A172 (cell line): ENCODE measurements around the gene FCN1. TPM values are rescaled to one million over a fixed set of nuclear protein-coding genes. Genes with fewer than 3 reads are reported as not detected.

Source experiments
- DNase-seq: peaks from one replicate; pipeline ENCODE4 v3.0.0-alpha.2; 2015; ENCODE audit warnings: low spot score
- total RNA-seq: library from RNA; depleted of rRNA; stranded (reverse); fragments of >200 nt; shearing (Covaris generic); gene quantifications from 2 replicates; pipeline ENCODE4 v1.2.3, GENCODE V29; 2014

The FCN1 gene
- total RNA-seq, 1 experiment from 2014 or later = not detected

DNA sequence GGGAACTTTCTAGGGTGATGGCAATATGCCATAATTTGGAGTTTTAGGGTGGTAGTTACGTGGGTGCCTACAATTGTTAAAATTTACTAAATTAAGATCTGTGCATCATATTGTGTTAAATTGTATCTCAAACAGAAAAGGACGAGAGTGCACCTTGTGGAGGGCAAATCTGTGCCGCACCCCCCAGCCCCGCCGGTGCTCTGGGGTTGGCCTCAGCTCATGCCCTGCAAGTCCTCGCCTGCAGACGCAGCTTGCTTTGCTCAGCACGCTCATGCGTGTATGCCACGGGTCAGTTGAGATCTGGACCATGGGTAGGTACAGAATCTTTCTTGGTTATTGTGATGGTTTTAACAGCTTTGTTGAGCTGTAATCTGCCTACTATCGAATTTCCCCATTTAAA lies 33.7 kb upstream of the FCN1 start:
- DNase-seq = no peak

DNA sequence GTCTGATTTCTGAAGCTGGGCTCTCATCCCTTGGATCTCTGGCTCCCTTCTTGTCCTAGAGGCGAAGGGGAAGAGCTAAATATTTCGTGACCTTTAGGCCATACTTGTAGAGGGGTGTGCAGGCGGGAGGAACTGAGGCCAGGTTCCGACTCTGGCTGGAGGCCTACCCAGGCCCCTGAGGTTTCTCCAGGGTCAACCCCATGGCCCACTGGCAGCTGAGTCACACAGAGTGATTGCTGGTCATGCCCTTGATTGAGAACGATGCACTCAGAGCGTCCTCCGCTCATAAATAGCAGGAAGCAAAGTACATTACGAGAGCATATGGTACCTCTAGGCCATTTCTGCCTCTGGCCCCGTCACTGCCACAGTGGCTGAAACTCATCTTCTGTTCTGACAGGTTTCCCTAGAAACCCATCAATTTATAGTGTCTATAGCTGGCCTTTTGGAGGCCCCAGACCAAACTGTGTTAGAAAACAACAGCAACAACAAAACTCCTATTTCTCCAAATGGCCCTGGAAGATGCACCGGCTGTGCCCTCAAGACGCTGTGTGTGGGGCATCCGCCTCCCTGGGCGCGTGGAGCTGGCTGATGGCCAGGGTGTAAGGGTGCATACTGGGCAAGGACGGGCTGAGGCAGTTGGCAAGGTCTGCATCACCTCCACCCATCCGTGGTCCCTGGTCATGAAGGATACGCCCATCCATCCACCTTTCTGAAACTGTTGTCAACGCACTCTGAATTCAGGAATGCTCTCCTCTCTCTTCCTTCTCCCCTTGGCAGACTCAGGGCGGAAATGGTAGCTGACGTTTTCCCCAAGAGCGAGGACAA lies 32.9 kb upstream of the FCN1 start:
- DNase-seq = no peak

DNA sequence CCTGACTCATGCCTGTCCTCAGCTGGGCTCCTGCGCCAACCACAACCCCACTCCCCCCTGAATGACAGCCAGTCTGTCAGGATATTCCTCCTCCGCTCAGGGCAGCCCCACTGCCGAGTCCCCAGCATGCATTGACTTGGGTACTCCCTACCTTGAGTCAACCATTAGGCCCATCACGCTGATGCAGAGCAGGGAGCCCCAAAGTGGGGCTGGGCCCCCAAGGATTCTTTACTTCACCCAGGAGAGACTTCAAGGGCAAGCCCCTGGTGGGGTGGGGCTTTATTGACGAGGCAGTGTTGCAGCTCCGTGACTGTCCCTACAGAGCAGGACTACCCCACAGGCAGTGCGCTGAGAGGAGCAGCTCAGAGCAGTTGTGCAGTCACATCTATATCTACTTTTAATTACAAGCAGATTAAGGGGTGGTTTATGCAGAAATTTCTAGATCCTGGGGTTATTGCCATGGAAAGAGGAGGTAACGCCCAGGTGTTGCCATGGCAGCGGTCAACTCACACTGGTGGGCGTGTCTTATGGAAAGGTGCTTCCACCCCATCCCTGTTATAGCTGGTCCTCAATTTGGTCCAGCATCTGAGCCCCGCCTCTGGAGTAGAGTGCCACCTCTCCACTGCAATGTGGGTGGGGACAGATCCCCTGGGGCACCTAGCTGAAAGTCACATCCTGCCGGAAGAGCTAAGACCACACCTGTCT lies 32.1 kb upstream of the FCN1 start:
- DNase-seq = no peak

DNA sequence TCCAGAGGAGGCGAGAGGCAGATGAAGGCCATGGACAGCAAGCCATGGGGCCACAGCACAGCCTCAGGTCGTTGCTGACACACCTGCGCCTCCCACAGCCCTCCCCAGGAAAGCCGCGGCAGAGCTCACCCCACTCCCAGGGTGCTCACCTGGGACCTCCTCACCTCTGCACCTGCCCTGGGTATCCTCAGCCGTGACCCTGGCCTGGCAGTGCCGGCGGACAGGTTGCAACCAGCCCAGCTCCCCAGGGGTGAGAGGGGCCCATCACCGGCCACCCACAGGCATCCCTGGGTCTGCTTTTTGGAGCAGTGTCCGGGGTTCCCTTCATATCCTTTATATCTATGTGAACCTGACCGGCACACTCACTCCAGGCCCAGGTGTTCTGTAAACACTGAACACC lies 30.4 kb upstream of the FCN1 start:
- no peak for DNase-seq

DNA sequence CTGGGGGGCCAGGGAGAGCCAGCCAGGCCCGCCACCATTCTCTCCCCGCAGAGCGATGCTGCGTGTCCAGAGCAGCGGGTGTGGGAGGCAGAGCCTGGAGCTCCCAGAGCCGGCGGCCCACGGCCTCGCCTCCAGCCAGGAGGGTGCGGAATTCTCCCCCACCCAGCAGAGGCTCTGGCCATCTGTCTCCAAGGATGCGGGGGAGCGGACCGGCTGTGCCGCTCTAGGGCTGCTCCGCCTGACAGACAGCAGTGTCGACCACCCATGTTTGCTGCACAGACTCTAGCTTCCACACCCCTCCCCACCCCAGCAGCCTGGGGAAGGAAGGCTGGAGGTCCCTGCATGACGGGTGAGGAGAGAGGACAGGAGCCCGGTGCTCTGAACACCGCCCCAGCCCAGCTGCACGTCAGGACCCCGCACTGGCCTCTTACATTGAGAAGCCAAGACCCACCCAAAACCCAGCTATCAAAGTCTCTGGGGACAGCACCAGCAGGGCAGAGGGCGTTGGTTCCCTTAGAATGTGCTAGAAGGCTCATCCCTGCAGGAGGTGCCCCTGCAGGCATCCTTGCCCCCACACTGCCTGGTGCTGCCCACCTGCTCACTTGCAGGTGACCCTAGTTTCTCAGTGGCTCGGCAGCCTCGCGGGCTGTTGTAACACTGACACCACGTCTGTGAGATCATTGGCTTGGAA lies 29.7 kb upstream of the FCN1 start:
- no peak for DNase-seq

DNA sequence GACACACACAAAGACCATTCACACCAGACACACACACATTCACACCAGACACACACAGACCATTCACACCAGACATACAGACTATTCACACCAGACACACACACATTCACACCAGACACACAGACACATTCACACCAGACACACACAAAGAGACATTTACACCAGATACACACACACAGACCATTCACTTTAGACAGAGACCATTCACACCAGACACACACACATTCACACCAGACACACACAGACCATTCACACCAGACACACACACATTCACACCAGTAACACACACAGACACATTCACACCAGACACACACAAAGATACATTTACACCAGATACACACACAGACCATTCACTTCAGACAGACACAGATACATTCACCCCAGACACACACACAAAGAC lies 29.0 kb upstream of the FCN1 start:
- DNase-seq = no peak

DNA sequence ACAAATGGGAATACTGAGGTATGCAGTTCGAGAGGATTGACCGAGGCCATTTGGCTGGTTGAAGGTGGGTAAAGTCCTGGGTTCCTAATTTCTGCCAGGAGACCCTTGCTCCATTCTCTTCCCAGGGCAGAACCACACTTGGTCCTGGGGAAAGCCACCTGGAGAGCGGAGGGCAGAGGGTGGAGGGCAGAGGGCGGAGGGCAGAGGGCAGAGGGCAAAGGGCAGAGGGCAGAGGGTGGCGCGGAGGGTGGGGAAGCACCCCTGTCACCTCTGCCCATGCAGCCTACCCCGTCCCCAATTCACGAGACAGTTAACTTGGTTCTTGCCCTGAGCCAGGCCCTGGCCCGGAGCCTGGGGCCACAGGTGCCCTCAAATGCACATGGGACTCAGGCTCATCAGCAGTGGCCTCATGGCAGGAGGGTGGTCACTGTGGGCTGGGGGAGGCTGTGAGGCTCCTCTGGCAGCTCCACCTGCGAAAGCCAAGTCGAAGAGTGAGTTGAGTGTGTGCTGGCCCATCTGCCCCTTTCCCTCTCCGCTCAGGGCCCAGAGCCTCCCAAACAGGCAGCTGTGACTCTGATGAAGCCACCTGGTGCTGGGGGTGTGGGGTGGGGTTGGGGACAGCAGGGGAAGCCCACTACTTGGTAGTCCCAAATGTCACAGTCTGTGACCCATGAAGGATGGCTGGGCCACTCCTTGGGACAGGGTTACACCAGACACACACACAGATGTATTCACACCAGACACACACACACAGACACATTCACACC lies 28.0 kb upstream of the FCN1 start:
- DNase-seq = no peak

DNA sequence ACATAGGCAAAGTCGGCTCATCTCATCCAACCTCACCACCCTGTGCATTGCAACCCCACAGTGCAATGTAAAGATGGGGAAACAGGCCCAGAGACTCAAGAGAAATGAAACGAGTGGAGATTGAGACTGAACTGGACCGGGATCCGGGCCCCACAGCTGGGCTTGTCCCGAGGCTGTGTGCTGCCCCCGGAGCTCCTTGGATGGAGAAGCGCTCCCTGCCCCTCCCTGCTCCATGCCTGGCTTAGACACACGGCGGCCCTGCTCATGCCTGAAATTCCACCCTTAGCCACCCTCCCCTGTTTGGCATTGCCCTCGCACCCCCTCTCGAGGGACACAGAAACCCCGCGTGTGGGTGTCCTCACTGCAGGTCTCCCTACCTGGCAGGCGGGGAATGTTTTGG lies 27.2 kb upstream of the FCN1 start:
- no peak for DNase-seq

DNA sequence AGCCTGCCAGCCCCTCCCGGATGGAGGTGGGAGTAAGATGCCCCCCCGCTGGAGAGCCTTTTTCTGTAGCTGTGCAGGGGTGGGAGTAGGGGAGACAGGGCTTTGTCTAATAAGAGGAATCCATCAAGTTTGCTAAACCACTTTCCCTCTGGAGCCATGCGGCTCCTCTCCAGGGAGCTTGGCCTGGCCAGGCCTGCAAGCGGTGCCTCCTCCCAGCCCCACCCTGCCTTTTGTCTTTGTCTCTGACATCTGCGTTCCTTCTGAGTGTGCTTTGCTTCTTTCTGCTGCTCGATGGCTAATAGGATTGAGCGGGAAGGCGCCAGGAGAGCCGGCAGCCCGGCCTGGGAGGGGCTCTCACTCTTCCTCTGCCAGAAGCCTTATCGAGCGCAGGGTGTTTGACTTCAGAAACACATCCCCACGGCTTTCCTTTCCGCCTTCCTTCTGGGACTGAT lies 26.7 kb upstream of the FCN1 start:
- no peak for DNase-seq

DNA sequence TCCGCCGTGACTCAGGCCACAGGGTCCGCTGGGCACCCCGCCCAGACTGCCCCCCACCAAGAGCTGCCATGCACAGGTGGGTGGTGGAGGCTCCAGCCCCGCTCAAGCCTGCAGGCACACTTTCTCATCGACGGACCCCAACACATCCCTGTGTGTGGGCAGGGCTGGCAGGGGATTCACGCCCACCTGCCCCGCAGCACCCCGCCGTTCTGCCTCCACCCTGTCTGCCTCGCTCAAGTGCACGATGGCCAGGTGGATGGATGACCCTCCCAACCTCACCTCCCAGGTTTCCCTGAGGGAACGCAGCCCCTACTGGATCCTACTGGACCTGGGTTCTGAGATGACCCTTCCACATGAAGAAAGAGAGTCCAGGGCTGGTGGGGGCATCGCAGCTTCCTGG lies 26.1 kb upstream of the FCN1 start:
- DNase-seq = no peak

DNA sequence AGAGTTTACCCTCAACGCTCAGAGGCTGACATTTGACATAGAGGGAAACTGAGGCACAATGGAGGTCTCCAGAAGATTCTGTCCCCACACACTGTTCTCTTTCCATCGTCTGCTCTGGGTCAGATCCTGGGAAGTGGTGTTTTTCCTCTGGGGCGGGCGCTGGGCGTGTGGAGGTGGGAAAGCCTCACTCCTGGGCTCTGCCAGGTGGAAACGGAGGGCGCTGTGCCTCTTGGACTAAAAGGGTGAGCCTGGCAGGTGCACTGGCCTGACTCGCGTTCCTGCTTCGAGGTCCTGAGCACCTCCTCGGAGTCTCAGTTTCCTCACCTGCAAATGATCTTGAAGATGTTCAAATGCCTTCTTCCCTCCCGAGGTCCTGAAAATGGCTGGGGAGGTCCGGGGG lies 25.7 kb upstream of the FCN1 start:
- DNase-seq = no peak

DNA sequence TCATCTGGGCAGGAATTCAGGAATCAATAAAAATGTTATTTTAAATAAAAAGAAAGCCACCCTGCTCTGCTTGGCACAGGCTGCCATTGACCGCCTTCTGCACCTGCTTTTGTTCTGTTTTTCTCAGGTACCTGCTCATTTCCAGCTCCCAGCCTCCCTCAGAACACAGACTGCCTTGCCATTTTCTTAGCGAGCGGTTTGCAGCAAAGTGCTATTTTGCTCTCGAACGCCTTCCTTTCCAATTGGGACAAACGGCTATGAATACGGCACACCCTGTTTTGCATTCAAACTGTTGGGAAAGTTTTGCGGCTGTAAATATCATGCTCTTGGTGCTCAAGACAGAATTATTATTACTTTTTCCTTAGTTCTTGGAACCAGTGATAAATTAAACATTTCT lies 25.1 kb upstream of the FCN1 start:
- DNase-seq = no peak

DNA sequence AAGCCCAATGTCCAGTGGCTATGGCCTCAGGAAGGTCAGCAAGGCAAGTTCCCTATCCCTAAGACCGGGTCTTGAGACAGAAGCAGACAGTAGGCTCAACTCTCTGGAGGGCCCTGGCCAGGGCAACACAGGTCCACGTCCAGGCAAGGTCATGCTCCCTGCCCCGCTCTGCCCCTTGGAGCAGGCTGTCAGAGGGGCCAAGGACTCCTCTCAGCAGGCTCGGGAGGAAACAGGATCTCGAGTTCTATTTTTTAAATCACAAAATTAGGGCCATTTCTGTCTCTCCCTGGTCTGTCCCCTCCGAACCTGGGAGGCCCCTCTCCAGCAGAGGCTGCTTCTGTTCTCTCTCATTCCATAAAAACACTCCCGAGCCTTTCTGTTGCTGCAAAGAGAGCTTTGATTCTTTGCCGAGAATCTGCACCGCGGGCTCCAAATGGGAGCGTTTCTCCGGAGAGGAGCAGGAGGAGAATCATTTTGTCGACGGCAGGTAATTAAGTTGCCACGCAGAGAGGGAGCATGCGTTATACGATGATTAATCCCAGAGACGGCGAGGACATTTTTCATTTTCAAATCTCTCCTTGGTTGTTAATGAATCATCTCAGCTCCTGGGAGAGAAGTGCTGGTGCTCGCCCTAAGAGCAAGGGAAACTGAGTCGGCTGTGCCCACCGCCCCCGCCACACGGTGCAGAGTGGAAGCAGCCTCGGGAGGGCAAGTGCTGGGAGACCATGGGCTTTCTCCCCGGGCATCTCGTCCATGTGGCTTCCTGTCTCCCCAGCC lies 24.5 kb upstream of the FCN1 start:
- peak; percentile 26 for DNase-seq

DNA sequence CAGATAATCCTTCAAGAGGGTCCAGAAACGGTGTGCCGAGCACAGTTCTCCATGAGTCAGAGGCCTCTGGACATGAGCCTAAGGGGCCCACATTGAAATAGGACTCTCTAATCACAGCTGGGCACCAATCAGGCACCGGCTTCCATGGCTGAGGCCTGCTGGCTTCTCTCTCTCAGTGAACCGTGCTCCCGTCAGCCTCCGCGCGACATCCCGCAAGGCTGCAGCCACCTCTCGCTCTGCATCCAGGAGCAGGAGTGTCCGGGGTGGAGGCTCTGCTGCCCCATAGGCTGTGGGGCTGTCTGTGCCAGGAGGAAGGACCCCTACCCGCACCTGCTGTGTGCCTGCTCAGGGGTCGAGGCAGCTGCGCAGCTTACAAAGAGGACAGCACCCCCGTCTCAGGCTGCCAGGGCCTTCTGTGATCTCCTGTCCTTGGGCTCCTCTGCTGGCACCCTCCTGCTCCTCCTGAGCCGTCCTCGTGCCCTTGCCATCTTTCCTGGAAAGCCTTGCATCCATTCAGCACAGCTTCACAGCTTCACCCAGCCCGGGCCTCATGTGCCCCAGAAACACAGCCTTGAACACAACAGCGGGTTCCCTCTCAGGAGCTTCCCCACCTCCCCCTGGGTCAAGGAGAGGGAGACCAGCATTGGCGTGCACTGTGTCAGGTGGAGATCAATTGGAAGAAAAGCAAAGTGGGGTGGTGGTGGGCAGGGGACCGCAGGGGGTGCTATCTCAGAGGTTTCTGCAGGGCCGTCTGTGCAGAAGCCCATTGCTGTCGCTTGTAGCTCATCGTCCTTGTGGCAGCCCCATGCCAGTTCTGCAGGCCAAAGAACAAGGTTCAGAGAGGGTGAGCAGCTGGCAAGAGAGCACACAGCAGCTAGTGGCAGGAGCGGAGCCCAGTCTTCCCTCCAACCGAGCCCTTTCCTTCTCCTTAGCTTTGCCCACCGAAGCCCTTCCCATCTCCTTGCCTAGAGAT lies 22.8 kb upstream of the FCN1 start:
- DNase-seq = no peak

DNA sequence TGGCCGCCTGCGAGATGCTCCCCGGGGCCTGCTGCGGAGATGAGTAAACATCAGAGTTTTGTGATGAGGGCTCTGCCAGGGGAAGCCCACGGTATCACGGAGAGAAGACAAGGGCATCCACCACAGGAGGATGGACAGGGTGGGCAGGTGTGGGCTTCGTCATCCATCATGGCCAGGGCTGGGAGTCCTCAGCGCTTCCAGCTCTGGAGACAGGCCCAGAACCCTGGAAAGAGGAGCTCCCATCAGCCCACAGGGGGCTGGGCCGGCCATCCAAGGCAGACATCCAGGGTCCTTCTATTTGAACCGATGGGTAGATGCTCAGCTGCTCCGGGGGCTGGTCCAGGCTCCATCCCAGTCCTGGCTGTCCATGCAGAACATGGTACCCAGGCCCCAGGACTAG lies 22.1 kb upstream of the FCN1 start:
- DNase-seq = no peak

DNA sequence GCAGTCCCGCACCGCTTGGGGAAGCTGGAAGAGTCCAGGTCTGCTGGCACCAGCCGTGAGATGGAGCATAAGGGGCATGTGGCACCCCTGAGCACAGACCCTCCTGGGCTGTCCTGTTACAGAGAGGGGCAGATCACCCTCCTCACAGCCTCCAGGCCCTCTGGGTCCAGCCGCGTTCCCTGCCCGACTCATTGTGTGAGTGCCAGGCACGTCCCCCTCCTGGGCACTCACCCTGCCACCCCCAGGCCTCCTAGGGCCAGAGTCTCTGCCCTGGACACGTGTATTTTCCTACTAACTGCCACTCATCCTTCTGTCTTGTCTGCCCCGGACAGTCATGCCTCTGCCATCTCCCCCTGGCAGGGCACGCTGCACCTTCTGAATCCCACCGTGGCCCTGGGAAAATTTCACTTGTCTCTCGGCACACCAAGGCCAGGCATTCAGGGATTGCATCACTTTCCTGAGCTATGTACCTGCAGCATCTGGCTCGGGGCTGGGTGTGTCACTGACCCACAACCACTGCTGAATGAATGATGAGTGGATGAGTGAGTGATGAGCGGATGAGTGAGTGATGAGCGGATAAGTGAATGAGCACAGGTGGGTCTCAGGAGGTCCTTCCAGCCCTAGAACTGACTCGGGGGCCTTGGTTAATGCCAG lies 21.5 kb upstream of the FCN1 start:
- DNase-seq = no peak

DNA sequence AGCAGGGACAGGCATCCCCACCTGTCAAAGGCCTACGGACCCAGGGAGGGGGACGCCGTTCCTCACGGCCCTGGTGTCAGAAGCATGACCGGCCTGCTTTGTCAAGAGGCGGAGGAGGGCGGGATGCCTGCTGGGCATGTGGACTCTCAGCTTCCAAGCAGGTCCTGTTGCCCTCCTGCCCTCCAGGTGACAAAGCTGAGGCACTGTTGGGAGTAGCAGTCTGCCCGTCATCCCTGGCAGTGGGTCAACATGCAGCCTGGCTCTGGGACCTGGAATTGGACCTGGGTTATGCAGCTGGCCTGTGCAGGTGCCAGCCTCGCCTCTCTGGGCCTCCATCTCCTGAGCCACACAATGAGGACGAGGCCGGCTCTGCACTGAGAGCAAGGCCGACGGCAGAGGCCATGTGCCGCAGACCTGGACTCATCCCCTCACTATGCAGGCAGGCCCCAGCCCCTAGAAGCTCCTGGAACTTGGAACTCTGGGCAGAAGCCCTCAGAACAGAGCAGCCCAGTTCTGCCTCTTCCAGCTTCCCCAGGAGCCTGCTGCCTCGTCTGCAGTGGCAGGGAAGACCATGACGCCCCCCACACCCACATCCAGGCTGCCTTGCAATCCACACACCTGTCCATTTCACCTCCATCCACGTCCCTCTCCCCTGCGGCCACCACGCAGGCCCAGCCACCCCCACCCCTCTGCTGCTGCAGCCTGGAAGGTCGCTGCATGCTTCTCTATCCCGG lies 20.8 kb upstream of the FCN1 start:
- no peak for DNase-seq

DNA sequence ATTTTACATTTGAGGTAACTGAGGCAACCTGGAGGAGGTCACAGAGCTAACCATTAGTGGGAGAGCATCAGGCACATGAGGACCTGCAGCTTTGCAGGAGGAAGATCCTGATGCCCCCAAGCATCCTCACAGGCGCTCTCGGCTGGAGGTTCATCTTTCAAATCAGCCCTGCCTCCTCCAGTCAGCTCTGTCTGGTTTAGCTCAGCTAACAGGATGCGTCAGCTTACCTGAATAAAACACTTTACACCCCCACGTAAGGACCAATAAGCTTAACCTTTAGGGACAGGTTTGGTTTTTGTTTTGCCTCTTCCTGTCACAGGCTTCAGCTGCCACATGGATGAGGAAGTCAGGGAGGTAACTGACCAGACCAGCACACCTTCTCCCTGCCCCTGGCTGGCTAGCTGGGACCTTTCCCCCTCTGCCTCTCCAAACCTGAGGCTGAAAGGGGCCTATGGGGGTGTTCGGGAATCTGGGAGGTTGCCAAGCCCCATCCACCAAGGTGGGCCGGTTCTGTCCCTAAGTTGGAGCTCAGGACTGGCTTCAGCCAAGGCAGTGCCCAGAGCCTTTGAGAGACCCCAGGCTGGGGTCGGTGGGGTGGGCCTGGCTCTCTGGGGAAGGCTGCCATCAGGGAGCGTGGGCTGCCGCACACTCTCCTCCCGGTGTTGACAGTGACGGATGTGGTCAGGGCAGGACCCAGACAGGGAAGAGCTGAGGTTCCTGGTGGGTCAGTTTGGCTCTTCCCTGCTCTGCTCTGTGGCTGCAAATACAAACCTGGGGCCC lies 20.0 kb upstream of the FCN1 start:
- DNase-seq = no peak
